Measurements from ENCODE around the gene GNAI2.
"Not testable (repeated sequence)": the region's sequence is repeated elsewhere in the genome, so short reads cannot be mapped to it uniquely, and the experiment has no call there.

GRCh38 chr3:50262200-50262599, 26.2 kb downstream of the GNAI2 start:
- TF ChIP-seq TAF1, POLR2A (IDR thresholded peaks at IDR 0.05; ENCODE audit: low read depth, low read length): not testable (repeated sequence)

Data from GM12891 (cell line).